ENCODE data around the gene PDE10A. TPM values are rescaled to one million over a fixed set of nuclear protein-coding genes. Genes with fewer than 3 reads are reported as not detected.
A peak's percentile ranks its signal among the peaks of the same experiment; 100 is the strongest.

Gene PDE10A
- total RNA-seq, 1 donor from 2014 or later = 14.4 TPM

DNA sequence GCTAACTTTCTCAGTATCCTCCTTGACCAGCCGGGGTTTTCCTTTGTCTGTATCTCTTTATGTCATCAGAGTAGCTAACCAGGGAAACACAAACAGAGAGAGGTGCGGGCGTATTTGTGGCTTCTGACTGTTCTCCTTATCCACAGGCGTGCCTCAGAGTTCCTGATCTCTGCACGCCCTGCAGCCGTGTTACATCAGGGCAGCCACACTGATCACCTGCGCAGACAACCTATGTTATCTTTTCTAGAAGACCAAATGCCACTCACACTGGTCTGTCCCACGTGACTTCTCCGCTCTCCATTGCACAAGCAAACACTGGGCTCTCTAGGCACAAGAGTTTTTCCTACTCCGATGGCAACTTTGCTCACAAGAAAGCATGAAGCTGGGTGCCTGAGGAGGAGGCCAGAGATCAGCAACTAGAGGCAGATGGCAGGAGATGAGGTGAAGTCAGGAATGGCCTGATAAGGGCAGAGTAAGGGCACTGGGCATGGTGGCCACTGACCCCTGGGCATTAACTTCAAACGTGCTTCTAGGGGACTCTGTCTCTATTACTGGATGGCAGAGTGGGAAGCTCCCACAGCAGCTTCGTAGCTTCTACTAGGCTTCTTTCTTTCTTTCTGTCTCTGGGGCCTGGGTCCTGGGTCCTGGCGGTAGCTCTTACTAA is 4.5 kb downstream of the PDE10A start:
- H3K27me3 Mint-ChIP-seq = peaks cover 17% of the 10 kb centered on the region

GRCh38 chr6:165657325-165657680 is 5.7 kb downstream of the PDE10A start:
- no peak overlapping the region for H3K27ac Mint-ChIP-seq
- no peak overlapping the region for H3K4me3 Mint-ChIP-seq (ENCODE audit: low read depth)
- no peaks in the 10 kb centered on the region for H3K9me3 Mint-ChIP-seq (ENCODE audit: low read depth)
- H3K27me3 Mint-ChIP-seq = peaks cover 14% of the 10 kb centered on the region
- DNase-seq (ENCODE audit: low spot score, unreplicated experiment) = no peak
- H3K4me1 Mint-ChIP-seq (ENCODE audit: low read depth) = peaks cover 19% of the 10 kb centered on the region
- TF ChIP-seq CTCF (IDR thresholded peaks at IDR 0.05; ENCODE audit: unreplicated experiment) = no peak
- no peaks in the 10 kb centered on the region for H3K36me3 Mint-ChIP-seq (ENCODE audit: insufficient read depth)

More for the DNA sequence above, 4.5 kb downstream of the PDE10A start:
- Mint-ChIP-seq H3K4me1 (ENCODE audit: low read depth) (peaks cover 20% of the 10 kb centered on the region), H3K27ac (no peak overlapping the region), H3K9me3 (ENCODE audit: low read depth) (no peaks in the 10 kb centered on the region), H3K4me3 (ENCODE audit: low read depth) (peak overlapping the region; percentile 31), H3K36me3 (ENCODE audit: insufficient read depth) (no peaks in the 10 kb centered on the region)
- TF ChIP-seq CTCF (IDR thresholded peaks at IDR 0.05; ENCODE audit: unreplicated experiment) = no peak
- no peak for DNase-seq (ENCODE audit: low spot score, unreplicated experiment)

DNA sequence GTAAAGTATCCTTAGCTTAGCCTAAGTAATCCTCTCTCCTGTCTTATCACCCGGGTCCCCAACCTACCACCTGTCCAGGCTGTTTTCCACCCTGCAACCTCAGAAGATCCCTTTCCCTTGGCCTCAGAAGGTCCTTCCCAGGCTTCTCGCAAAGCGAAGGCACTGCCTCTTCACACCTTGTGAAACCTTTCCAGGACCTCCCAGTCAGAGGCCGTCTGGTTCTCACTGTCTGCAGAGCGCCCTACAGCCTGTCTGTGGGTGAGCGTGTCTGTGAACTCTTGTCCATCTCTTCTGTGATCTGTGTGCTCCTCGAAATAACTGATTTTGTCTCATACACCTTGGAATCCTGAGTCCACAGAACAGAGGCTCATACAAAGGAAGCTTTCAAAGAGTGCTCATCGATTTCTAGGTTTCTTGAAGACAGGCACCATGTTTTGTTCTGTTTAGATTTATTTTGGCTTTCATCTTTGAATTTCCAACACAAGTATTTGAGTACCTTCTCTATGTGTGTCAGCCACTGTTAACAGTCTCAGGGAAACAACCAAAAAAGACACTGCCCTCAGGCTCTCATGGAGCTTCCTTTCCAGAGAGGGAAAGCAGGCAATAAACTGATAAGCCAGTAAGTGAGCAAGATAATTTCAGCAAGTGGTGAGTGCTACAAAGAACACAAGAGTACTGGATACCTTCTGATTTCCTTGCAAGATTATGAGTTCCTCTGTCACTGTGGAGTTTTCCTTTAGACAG is 6.3 kb downstream of the PDE10A start:
- DNase-seq (ENCODE audit: low spot score, unreplicated experiment) = no peak
- no peak overlapping the region for H3K27ac Mint-ChIP-seq
- no peak for TF ChIP-seq CTCF (IDR thresholded peaks at IDR 0.05; ENCODE audit: unreplicated experiment)
- H3K27me3 Mint-ChIP-seq = peaks cover 14% of the 10 kb centered on the region
- no peaks in the 10 kb centered on the region for H3K9me3 Mint-ChIP-seq (ENCODE audit: low read depth)
- no peak overlapping the region for H3K4me3 Mint-ChIP-seq (ENCODE audit: low read depth)
- no peaks in the 10 kb centered on the region for H3K36me3 Mint-ChIP-seq (ENCODE audit: insufficient read depth)
- peaks cover 19% of the 10 kb centered on the region for H3K4me1 Mint-ChIP-seq (ENCODE audit: low read depth)

GRCh38 chr6:165655191-165655590 is 7.8 kb downstream of the PDE10A start:
- H3K36me3 Mint-ChIP-seq (ENCODE audit: insufficient read depth) = peaks cover 2% of the 10 kb centered on the region
- peaks cover 14% of the 10 kb centered on the region for H3K27me3 Mint-ChIP-seq
- no peaks in the 10 kb centered on the region for H3K9me3 Mint-ChIP-seq (ENCODE audit: low read depth)
- no peak overlapping the region for H3K27ac Mint-ChIP-seq
- H3K4me3 Mint-ChIP-seq (ENCODE audit: low read depth) = no peak overlapping the region
- TF ChIP-seq CTCF (IDR thresholded peaks at IDR 0.05; ENCODE audit: unreplicated experiment) = no peak
- no peak for DNase-seq (ENCODE audit: low spot score, unreplicated experiment)
- H3K4me1 Mint-ChIP-seq (ENCODE audit: low read depth) = peaks cover 19% of the 10 kb centered on the region

DNA sequence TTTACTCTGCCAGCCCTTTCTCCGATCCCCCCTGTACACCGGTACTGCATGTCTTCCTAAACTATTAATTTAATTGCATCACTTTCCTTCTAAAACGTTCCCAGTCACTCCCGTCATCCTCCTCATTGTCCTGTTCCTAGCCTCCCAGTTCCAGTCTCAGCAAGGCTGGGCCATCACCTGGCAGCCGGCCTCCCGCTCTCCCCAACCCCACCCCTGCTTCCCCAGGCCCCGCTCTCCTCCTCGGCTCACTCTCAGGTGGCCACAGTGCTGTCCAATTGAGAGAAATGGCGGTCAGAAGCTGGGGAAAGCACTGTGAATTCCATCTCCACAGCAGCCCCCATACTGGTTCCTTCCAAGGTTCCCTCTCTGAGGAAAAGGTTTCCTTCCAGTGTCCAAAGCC is 8.9 kb downstream of the PDE10A start:
- H3K4me3 Mint-ChIP-seq (ENCODE audit: low read depth) = no peak overlapping the region
- H3K4me1 Mint-ChIP-seq (ENCODE audit: low read depth) = peaks cover 13% of the 10 kb centered on the region
- H3K9me3 Mint-ChIP-seq (ENCODE audit: low read depth) = no peaks in the 10 kb centered on the region
- DNase-seq (ENCODE audit: low spot score, unreplicated experiment) = no peak
- no peak overlapping the region for H3K27ac Mint-ChIP-seq
- peaks cover 2% of the 10 kb centered on the region for H3K36me3 Mint-ChIP-seq (ENCODE audit: insufficient read depth)
- H3K27me3 Mint-ChIP-seq = peaks cover 9% of the 10 kb centered on the region
- TF ChIP-seq CTCF (IDR thresholded peaks at IDR 0.05; ENCODE audit: unreplicated experiment) = no peak
